ENCODE results near the gene DYNLT5. TPM values are rescaled to one million over a fixed set of nuclear protein-coding genes. Genes with fewer than 3 reads are reported as not detected.
A peak's percentile ranks its signal among the peaks of the same experiment; 100 is the strongest.

Gene DYNLT5
- total RNA-seq, 4 donors from 2014 or later, result 1.2 to 3.1 (median 1.7) TPM

DNA sequence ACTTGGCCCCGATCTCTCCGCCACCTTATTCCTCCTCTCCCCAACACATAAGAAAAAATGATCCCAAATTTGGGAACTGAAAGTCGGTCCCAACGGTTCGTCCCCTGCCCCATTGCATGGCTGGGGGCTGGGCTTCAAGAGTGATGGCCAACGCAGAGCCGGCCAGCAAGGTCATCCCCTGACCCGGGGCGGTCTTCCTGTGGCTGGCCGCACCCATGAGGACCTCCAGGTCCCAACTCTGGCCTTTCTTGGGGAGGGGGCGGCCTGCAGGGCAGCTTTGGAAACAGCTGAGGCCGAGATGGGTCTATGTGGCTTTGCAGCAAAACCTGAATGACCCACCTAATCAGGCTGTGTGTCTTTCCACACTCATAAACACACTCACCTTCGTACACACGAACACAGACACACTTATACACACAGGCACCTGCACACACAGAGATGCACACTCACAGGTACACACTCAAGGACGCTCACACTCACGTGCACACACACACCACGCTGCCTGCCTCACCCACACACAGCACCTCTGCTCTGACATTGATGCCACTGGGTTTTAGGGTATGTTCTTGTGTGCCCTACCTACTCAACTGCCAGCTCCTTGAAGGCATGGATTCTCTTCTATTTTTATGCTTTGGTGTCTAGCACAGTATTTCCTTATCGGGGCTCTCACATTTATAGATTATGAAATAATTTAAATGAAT is 562 bp downstream of the DYNLT5 start:
- DNase-seq (ENCODE audit: extremely low spot score), result no peak
- Histone ChIP-seq H3K4me1 (peaks cover 7 to 18% (median 14%) of the 10 kb centered on the region in 4 donors), H3K27ac (replicated peaks in 1 of 4) (peak overlapping the region in 2 of 4 donors; percentile 37 to 44), H3K27me3 (peaks cover 0 to 6% (median 0%) of the 10 kb centered on the region in 4 donors), H3K9me3 (no peaks in the 10 kb centered on the region), H3K4me3 (peak overlapping the region; percentile 48 to 58 (median 53)), H3K36me3 (no peaks in the 10 kb centered on the region)
- TF ChIP-seq, protein P1, sequence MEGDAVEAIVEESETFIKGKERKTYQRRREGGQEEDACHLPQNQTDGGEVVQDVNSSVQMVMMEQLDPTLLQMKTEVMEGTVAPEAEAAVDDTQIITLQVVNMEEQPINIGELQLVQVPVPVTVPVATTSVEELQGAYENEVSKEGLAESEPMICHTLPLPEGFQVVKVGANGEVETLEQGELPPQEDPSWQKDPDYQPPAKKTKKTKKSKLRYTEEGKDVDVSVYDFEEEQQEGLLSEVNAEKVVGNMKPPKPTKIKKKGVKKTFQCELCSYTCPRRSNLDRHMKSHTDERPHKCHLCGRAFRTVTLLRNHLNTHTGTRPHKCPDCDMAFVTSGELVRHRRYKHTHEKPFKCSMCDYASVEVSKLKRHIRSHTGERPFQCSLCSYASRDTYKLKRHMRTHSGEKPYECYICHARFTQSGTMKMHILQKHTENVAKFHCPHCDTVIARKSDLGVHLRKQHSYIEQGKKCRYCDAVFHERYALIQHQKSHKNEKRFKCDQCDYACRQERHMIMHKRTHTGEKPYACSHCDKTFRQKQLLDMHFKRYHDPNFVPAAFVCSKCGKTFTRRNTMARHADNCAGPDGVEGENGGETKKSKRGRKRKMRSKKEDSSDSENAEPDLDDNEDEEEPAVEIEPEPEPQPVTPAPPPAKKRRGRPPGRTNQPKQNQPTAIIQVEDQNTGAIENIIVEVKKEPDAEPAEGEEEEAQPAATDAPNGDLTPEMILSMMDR (IDR thresholded peaks at IDR 0.05), result no peak
- TF ChIP-seq EP300 (IDR thresholded peaks at IDR 0.05), result no peak
- TF ChIP-seq POLR2AphosphoS5 (IDR thresholded peaks at IDR 0.05), result no peak
- no peak for TF ChIP-seq POLR2A (IDR thresholded peaks at IDR 0.05; ENCODE audit: low read depth)
- intact Hi-C loops (cut with DNase I), result no loop called here
- 43% methylated on average over 18 of the region's 18 CpGs for WGBS

DNA sequence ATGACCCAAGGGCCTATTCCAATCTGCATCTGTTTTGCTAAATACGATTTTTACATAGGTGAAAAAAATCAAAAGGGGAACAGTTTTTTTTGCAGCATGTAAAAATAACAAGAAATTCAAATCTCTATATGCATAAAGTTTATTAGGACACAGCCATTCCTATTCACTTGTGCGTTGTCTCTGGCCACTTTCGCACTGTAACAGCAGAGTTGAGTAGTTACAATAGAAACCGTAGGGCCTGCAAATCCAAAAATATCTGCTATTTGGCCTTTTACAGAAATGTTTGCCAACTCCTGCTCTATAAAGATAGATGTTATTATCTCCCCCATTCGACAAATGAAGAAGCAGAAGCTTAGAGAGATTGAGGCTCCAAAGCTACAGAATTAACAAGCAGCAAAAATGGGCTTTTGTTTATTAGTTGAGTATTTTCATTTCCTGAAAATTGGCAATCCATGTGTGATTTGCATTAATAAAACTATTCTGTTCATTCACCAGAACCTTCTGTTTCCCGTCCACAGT is 5.5 kb downstream of the DYNLT5 start:
- Histone ChIP-seq H3K36me3 (no peaks in the 10 kb centered on the region), H3K27me3 (no peaks in the 10 kb centered on the region), H3K27ac (replicated peaks in 1 of 4) (no peak overlapping the region), H3K9me3 (no peaks in the 10 kb centered on the region), H3K4me3 (no peak overlapping the region), H3K4me1 (peaks cover 2 to 4% (median 3%) of the 10 kb centered on the region in 4 donors)
- 63% methylated on average over 6 of the region's 6 CpGs for WGBS
- TF ChIP-seq EP300 (IDR thresholded peaks at IDR 0.05) (no peak), POLR2A (IDR thresholded peaks at IDR 0.05; ENCODE audit: low read depth) (no peak), POLR2AphosphoS5 (IDR thresholded peaks at IDR 0.05) (no peak)
- TF ChIP-seq, protein P1 (IDR thresholded peaks at IDR 0.05), result no peak
- DNase-seq (ENCODE audit: extremely low spot score), result no peak
- intact Hi-C loops (cut with DNase I), result no loop called here

DNA sequence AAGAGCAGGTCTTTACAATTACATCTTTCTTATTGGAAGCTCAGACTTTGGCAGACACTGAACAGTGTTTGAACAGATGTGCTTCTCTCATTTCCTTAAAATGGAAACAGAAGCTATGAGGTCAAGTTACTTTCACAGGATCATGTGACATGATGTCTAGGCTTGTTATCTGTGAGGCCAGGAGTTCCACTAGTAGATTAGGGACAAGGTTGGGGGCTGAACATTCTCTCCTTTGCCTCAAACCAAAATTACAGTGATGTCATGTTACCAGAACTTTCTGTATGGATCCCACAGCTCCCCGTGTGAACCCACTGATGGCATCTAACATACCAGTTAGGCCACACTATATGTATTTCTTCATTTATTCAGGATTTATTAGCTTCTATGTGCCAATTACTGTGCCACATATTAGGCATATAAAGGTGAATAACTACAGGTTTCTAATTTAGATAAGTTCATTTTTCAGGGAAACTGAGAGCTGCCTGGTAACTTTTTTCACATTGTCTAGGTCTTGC is 6.0 kb downstream of the DYNLT5 start:
- Histone ChIP-seq H3K9me3 (no peaks in the 10 kb centered on the region), H3K4me3 (no peak overlapping the region), H3K36me3 (no peaks in the 10 kb centered on the region), H3K4me1 (no peaks in the 10 kb centered on the region), H3K27ac (replicated peaks in 1 of 4) (no peak overlapping the region), H3K27me3 (no peaks in the 10 kb centered on the region)
- WGBS, result 55% methylated on average over 1 of the region's 1 CpG
- TF ChIP-seq POLR2AphosphoS5 (IDR thresholded peaks at IDR 0.05), result no peak
- TF ChIP-seq POLR2A (IDR thresholded peaks at IDR 0.05; ENCODE audit: low read depth), result no peak
- no peak for TF ChIP-seq EP300 (IDR thresholded peaks at IDR 0.05)
- TF ChIP-seq, protein P1 (IDR thresholded peaks at IDR 0.05), result no peak
- intact Hi-C loops (cut with DNase I), result no loop called here
- no peak for DNase-seq (ENCODE audit: extremely low spot score)

DNA sequence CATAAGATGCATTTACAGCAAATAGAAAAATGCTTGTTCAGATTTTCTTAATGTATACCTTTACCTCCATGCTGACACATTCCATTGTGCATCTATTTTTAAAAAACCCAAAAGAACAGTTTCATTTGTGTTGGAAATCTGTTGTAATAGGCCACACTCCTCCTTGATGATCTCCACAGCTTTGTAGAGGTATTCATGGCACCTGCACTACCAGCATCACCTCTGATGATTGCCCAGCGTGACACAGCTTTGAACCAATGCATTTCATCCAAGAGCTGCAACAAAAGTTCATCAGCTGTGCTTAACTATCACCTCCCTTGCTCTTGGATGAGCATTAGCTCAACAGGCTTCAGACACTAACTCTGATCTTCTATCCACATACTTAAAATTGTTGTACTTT is 8.2 kb downstream of the DYNLT5 start:
- DNase-seq (ENCODE audit: extremely low spot score), result no peak
- H3K9me3 ChIP-seq, result no peaks in the 10 kb centered on the region
- H3K4me3 ChIP-seq, result no peak overlapping the region
- H3K27ac ChIP-seq (replicated peaks in 1 of 4), result no peak overlapping the region
- peaks cover 0 to 3% (median 0%) of the 10 kb centered on the region in 4 donors for H3K4me1 ChIP-seq
- no peak for TF ChIP-seq EP300 (IDR thresholded peaks at IDR 0.05)
- TF ChIP-seq, protein P1 (IDR thresholded peaks at IDR 0.05), result no peak
- no peak for TF ChIP-seq POLR2A (IDR thresholded peaks at IDR 0.05; ENCODE audit: low read depth)
- H3K27me3 ChIP-seq, result no peaks in the 10 kb centered on the region
- H3K36me3 ChIP-seq, result no peaks in the 10 kb centered on the region
- 100% methylated on average over 1 of the region's 1 CpG for WGBS
- intact Hi-C loops (cut with DNase I), result loop anchor here (10.0 kb wide), 1 partner anchor 454 kb away; no protein-coding TSS in a partner anchor
